HT-29 (cell line): ENCODE results near the gene TIMMDC1. TPM values are rescaled to one million over a fixed set of nuclear protein-coding genes. Genes with fewer than 3 reads are reported as not detected.
A peak's percentile ranks its signal among the peaks of the same experiment; 100 is the strongest.
"Not testable (repeated sequence)": the region's sequence is repeated elsewhere in the genome, so short reads cannot be mapped to it uniquely, and the experiment has no call there.

Experiments used
- DNase-seq: peaks from one replicate; pipeline ENCODE4 v3.0.0-alpha.2; 2015; ENCODE audit warnings: low spot score
- total RNA-seq: library from RNA; depleted of rRNA; stranded (reverse); fragments of >200 nt; shearing (Covaris generic); gene quantifications from 2 replicates; pipeline ENCODE4 v1.2.3, GENCODE V29; 2014

Gene TIMMDC1
- total RNA-seq, 1 experiment from 2014 or later, result 67.0 TPM

DNA sequence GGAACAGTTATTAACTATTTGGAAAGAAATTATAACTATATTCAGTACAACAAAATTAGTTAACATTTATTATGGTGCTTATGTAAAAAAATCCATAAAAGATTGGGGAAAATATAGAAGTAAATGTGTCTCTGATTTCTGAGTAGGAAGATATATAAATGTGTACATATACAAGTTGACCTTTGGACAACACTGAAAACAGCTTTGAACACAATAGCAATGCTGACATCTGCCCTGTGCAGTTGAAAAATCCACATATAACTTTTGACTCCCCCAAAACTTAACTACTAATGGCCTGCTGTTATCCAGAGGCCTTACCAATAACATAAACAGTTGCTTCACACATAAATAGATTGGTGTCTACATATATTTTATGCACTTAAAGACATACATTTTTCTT lies 12.3 kb downstream of the TIMMDC1 start:
- DNase-seq, result no peak

DNA sequence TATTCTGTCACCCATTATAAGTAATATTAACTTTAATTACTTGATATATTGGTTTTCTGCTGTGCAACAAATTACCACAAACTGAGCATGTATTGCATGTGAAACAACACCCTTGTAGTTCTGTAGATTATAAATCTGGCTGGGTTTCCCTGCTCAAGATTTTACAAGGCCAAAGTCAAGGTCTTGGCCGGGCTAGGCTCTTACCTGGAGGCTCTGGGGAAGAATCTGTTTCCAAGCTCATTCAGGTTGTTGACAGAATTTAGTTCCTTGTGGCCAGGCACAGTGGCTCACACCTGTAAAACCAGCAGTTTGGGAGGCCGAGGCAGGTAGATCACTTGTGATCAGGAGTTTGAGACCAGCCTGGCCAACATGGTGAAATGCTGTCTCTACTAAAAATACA lies 16.3 kb downstream of the TIMMDC1 start:
- DNase-seq, result no peak

DNA sequence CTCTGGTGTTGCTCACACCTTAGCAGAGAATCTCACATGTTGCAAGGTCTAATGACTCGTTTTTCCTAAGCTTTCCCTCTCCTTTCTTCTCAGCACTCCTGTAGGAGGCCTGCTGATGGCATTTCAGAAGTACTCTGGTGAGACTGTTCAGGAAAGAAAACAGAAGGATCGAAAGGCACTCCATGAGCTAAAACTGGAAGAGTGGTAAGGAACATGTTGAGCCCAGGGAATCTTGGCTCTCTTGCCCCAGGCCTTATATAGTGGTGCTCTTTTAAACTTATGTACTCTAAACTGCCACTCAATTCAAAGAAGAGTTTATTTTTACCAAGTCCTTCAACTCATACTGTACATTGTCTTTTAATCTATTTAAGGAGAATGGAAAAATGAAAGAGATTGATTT lies 18.8 kb downstream of the TIMMDC1 start:
- DNase-seq, result no peak

GRCh38 chr3:119518026-119518425 lies 19.7 kb downstream of the TIMMDC1 start:
- DNase-seq, result no peak

- peak; percentile 23 for DNase-seq
Measured at GRCh38 chr3:119524931-119525662, 26.8 kb downstream of the TIMMDC1 start.

- no peak for DNase-seq
Measured at GRCh38 chr3:119527714-119528113, 29.4 kb downstream of the TIMMDC1 start.

DNA sequence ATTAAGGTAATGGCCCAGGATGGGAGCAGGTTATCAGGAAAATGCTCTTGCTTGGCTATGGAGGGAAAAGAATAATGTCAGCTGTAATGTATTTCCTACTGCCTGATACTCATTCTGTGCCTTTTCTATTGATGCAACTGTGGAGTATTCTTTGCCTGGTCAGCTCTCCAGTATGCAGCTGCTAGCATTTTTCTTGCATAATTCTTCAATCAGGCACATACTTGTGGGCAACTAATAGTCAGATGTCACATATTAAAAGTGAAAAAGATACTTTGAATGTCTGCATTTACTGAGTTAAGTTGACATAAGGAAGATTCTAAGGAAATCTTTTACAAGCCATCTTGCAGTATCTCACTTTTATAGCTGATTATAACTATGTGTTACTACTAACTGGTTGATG lies 31.5 kb downstream of the TIMMDC1 start:
- DNase-seq, result no peak

- DNase-seq, result no peak
Measured at GRCh38 chr3:119530456-119530855, 32.1 kb downstream of the TIMMDC1 start.

DNA sequence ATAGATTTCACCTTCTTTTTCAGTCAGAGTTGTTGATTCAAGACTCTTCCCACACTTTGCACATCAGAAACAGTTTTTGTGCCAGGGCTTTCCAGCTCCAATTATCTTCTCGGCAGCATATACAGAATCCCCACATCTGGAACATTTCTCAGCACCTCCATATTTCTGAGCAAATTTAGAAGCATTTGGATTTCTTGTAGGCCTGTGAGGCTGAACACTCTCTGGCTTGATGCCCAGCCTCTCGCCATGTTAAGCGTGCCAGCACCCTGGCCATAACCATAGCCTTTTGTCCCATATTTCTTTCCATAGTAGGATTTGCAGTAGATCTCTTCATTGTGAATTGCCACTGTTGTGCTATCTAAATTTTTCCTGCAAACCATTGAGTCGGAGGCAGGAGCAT lies 32.8 kb downstream of the TIMMDC1 start:
- no peak for DNase-seq

- no peak for DNase-seq
Measured at GRCh38 chr3:119534296-119534695, 35.9 kb downstream of the TIMMDC1 start.

DNA sequence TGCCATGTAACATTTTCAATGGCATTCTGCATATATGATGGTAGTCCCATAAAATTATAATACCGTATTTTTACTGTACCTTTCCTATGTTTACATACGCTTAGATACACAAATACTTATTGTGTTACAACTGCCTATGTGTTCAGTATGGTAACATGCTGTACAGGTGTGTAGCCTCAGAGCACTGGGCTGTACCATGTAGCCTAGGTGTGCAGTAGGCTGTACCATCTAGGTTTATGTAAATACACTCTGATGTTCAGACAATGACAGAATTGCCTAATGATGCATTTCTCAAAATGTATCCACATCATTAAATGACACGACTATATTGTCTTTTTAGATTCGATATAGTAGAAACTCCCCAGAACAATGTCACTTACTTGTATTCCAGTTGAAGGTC lies 38.4 kb downstream of the TIMMDC1 start:
- peak; percentile 7 for DNase-seq

GRCh38 chr3:119538772-119539171 lies 40.4 kb downstream of the TIMMDC1 start:
- DNase-seq, result no peak

DNA sequence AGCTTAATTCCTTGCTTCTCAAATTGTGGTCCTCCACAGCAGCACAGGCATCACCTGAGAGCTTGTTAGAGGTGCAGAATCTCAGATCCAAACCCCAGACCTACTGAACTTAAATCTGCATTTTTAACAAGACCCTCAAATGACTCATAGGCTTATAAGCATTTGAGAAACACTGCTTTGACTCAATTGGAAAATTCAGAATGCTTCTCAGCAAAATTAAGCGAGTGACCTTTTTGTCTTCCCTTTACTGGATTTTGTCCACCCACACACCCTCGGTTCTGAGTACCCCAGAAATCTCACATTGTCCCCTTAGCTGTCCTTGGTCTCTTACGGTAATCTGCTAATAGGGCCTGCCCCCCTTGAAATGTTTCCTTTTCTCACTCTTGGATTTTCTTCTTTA lies 43.2 kb downstream of the TIMMDC1 start:
- no peak for DNase-seq

- no peak for DNase-seq
Measured at GRCh38 chr3:119542168-119542767, 43.9 kb downstream of the TIMMDC1 start.

DNA sequence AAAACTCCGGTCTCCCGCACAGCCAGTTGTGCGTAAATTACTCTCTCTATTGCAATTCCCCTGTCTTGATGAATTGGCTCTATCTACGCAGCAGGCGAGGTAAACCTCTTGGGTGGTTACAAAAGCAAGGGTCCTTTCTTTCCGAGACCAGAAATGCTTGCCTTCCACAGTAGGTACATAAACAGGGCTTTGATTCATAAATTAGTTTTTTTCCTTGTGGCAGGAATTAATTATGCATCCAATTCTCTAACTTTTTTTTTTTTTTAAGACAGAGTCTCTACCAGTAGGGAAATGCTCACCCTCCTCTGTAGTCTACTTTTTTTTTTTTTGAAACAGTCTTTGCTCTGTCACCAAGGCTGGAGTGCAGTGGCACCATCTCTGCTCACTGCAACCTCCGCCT lies 44.8 kb downstream of the TIMMDC1 start:
- DNase-seq, result no peak

DNA sequence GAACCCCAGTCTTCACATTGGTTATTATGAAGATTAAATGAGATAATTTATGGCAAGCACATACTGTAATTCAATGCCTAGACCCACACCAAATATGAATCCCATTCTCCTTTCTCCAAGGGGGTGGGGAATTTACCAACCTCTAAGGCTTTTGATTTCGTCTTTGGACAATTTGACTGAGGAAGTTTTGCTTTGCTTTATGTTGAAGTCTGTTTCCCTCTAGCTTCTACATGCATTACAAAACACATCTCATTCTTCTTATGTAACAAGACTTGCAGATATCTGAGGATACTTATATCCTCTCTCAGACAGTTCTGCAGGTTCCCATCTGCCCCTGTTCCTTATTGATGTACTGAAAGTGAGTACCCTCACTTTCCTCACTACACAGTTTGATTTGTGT lies 48.9 kb downstream of the TIMMDC1 start:
- no peak for DNase-seq

DNA sequence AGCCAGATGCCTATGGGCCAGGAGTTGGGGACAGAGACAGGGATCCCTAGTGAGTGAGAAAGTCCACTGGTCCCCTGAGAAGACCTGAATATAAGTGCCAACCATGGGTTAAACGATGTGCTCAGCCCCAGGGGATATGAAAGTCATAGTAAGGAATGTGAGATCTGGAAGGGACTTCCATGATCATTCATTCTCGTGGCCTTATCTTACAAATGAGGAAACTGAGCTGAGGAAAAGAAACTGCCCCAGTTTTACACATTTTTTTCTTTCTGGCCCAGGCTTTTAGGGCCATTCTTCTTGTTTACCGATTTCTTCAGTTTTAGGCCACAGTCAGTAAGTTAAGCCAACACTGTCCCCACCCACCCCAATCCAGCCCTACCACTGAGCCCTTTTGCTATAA lies 50.0 kb downstream of the TIMMDC1 start:
- DNase-seq, result no peak

GRCh38 chr3:119550192-119550910 lies 52.0 kb downstream of the TIMMDC1 start:
- DNase-seq, result no peak

DNA sequence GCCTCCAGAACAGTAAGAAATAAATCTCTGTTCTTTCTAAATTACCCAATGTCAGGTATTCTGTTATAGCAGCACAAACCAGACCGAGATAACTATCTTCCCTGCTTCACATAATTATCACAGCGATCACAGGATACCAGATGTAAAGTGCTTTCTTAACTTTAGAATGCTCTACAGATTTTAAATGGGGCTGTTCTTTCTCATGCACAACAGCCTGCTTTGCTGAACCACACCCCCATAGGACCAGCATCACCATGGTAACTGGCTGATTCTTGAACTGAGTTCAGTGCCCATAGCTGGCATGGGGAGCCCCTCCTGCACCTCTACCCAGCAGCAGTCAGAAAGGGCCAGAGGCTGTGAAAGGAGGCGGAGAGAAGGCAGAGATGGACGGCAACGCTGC lies 53.3 kb downstream of the TIMMDC1 start:
- no peak for DNase-seq

GRCh38 chr3:119552928-119553327 lies 54.6 kb downstream of the TIMMDC1 start:
- not testable (repeated sequence) for DNase-seq

GRCh38 chr3:119553823-119554415 lies 55.6 kb downstream of the TIMMDC1 start:
- no peak for DNase-seq

GRCh38 chr3:119555309-119555735 lies 57.0 kb downstream of the TIMMDC1 start:
- no peak for DNase-seq
